SJSA1 (cell line): Measurements from ENCODE around the gene RASSF1. TPM values are rescaled to one million over a fixed set of nuclear protein-coding genes. Genes with fewer than 3 reads are reported as not detected.

Experiments
- DNase-seq, 2 experiments: peaks; one replicate each; pipeline ENCODE4 v3.0.0-alpha.2; 2015 to 2020; ENCODE audit warnings: low spot score in 2 of 2, low read depth in 1 of 2
- H3K27ac ChIP-seq: fragments of 250-450 bp; sonication (Bioruptor Pico); 2 replicates; pipeline ENCODE4 v1.5.1; 2020; ENCODE audit warnings: mild to moderate bottlenecking, moderate library complexity
- H3K27me3 ChIP-seq: fragments of 250-450 bp; sonication (Bioruptor Pico); replicated peaks from 2 replicates; pipeline ENCODE4 v1.5.1; 2020; ENCODE audit warnings: mild to moderate bottlenecking, moderate library complexity
- H3K36me3 ChIP-seq: fragments of 250-450 bp; sonication (Bioruptor Pico); 2 replicates; pipeline ENCODE4 v1.5.1; 2020; ENCODE audit warnings: mild to moderate bottlenecking
- H3K4me1 ChIP-seq: fragments of 250-450 bp; sonication (Bioruptor Pico); replicated peaks from 2 replicates; pipeline ENCODE4 v1.6.1; 2021; ENCODE audit warnings: mild to moderate bottlenecking
- H3K4me3 ChIP-seq: fragments of 250-450 bp; sonication (Bioruptor Pico); 2 replicates; pipeline ENCODE4 v1.5.1; 2020; ENCODE audit warnings: mild to moderate bottlenecking
- H3K9me3 ChIP-seq: fragments of 250-450 bp; sonication (Bioruptor Pico); replicated peaks from 2 replicates; pipeline ENCODE4 v1.5.1; 2020; ENCODE audit warnings: mild to moderate bottlenecking
- total RNA-seq: library from RNA; depleted of rRNA; stranded (reverse); fragments of >200 nt; shearing (Covaris generic); gene quantifications from 2 replicates; pipeline ENCODE4 v1.2.3, GENCODE V29; 2014; rRNA removed

Gene RASSF1, protein sequence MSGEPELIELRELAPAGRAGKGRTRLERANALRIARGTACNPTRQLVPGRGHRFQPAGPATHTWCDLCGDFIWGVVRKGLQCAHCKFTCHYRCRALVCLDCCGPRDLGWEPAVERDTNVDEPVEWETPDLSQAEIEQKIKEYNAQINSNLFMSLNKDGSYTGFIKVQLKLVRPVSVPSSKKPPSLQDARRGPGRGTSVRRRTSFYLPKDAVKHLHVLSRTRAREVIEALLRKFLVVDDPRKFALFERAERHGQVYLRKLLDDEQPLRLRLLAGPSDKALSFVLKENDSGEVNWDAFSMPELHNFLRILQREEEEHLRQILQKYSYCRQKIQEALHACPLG
- total RNA-seq = 17.4 and 21.1 TPM in 2 replicates

- Histone ChIP-seq H3K27me3 (no peaks in the 10 kb centered on the region), H3K4me1 (peaks cover 19% of the 10 kb centered on the region), H3K27ac (no peak within 1 kb of the TSS), H3K9me3 (no peaks in the 10 kb centered on the region), H3K36me3 (peaks cover 15% of the 10 kb centered on the region), H3K4me3 (no peak within 1 kb of the TSS)
- DNase-seq = no peak
Observed at GRCh38 chr3:50340448-50341329, at the start of gene RASSF1. RASSF1 (minus strand) TSS chr3:50340836; CDS start chr3:50340805, 31 bp downstream.

DNA sequence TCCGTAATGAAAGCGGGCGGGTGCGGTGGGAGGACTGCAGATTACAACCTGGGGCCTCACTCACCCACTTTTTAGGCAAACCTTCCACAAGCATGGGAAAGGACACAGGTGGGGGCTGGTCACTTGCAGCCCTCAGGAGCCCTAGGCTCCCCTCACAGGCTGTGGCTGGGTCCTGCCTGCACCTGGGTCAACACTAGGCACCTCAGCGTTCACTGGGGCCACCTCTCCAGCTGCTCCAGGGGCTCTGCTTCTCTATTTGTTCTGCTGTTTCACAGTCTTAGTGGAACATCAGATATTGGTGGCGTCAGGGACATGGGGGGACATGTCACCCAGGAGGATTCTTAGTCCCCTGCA is 48.8 kb upstream of the RASSF1 start:
- no peak overlapping the region for H3K4me3 ChIP-seq
- no peaks in the 10 kb centered on the region for H3K4me1 ChIP-seq
- no peaks in the 10 kb centered on the region for H3K36me3 ChIP-seq
- no peaks in the 10 kb centered on the region for H3K9me3 ChIP-seq
- peaks cover 11% of the 10 kb centered on the region; the same call in 1 of the 2 replicates for H3K27me3 ChIP-seq
- no peak for DNase-seq
- no peak overlapping the region for H3K27ac ChIP-seq

- Histone ChIP-seq H3K27me3 (peaks cover 10% of the 10 kb centered on the region; the same call in 1 of the 2 replicates), H3K9me3 (no peaks in the 10 kb centered on the region), H3K36me3 (no peaks in the 10 kb centered on the region), H3K4me3 (no peak overlapping the region), H3K4me1 (no peaks in the 10 kb centered on the region), H3K27ac (no peak overlapping the region)
- no peak for DNase-seq
Observed at GRCh38 chr3:50388720-50389413, 48.2 kb upstream of the RASSF1 start.

DNA sequence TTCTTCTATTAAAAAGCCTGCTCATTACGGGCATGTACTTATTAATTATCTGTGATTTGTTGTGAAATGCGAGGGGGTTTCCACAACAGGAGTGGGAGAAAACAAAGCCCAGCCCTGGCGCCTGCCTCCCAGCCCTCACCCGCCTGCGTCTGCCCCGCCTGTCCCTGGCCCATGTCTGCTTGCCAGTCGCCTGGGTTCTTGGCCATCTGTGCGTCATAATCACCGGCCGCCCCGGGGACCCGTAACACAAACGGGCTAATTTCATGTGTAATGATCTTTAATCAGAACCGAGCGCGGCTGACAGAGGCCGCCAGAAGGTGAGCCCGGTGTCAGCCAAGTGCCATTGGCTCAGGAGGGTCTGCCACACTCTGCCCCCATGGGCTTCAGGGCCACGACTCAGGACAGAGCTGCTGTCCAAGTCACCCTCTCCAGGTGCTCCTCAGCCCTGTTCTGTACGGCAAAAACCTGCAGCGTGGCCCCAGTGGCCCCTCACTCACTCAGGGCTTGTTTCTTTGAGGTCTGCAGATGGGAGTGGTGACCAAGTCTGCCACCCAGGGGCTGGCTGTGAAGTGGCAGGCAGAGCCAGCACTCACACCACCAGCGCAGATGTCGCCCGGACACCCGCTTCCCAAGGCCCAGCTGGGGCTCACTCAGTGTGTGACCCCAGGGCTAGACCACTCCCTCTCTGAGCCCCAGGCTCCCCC is 47.5 kb upstream of the RASSF1 start:
- no peaks in the 10 kb centered on the region for H3K36me3 ChIP-seq
- no peak overlapping the region for H3K27ac ChIP-seq
- H3K4me1 ChIP-seq = no peaks in the 10 kb centered on the region
- H3K27me3 ChIP-seq = peaks cover 3% of the 10 kb centered on the region; the same call in 1 of the 2 replicates
- no peaks in the 10 kb centered on the region for H3K9me3 ChIP-seq
- no peak overlapping the region for H3K4me3 ChIP-seq
- no peak for DNase-seq

- DNase-seq = no peak
- Histone ChIP-seq H3K9me3 (no peaks in the 10 kb centered on the region), H3K4me3 (no peak overlapping the region), H3K4me1 (no peaks in the 10 kb centered on the region), H3K27me3 (peaks cover 2% of the 10 kb centered on the region; the same call in 1 of the 2 replicates), H3K36me3 (no peaks in the 10 kb centered on the region), H3K27ac (no peak overlapping the region)
Observed at GRCh38 chr3:50385754-50386153, 45.1 kb upstream of the RASSF1 start.

- H3K9me3 ChIP-seq = no peaks in the 10 kb centered on the region
- no peak overlapping the region for H3K27ac ChIP-seq
- no peaks in the 10 kb centered on the region for H3K4me1 ChIP-seq
- H3K36me3 ChIP-seq = no peaks in the 10 kb centered on the region
- no peak for DNase-seq
- H3K27me3 ChIP-seq = peaks cover 2% of the 10 kb centered on the region; the same call in 1 of the 2 replicates
- H3K4me3 ChIP-seq = no peak overlapping the region
Observed at GRCh38 chr3:50383750-50384149, 43.1 kb upstream of the RASSF1 start.

DNA sequence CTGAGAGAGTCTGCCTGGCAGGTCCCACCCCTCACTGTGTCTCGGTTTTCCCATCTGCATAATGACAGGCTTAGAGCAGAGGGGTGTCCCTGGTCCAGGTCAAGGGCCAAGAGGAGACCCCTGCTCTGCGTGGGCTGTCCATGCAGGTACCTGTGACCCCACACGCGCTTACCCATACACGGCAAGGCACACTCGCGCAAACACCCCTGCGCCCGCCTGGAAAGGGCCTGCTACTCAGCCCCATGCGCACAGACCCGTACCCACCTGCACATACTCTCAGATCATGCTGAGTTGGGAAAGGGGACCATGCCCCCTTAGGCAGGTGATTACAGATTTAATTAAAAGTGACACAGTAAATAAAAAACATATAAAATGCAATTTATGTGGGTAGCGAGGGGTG is 42.1 kb upstream of the RASSF1 start:
- H3K27ac ChIP-seq = no peak overlapping the region
- no peaks in the 10 kb centered on the region for H3K36me3 ChIP-seq
- H3K4me1 ChIP-seq = no peaks in the 10 kb centered on the region
- peaks cover 2% of the 10 kb centered on the region; the same call in 1 of the 2 replicates for H3K27me3 ChIP-seq
- no peak for DNase-seq
- no peak overlapping the region for H3K4me3 ChIP-seq
- no peaks in the 10 kb centered on the region for H3K9me3 ChIP-seq

GRCh38 chr3:50381383-50381782 is 40.7 kb upstream of the RASSF1 start:
- H3K27ac ChIP-seq = no peak overlapping the region
- H3K4me1 ChIP-seq = no peaks in the 10 kb centered on the region
- no peaks in the 10 kb centered on the region; the same call in 1 of the 2 replicates for H3K27me3 ChIP-seq
- H3K36me3 ChIP-seq = no peaks in the 10 kb centered on the region
- DNase-seq = no peak
- no peaks in the 10 kb centered on the region for H3K9me3 ChIP-seq
- no peak overlapping the region for H3K4me3 ChIP-seq

DNA sequence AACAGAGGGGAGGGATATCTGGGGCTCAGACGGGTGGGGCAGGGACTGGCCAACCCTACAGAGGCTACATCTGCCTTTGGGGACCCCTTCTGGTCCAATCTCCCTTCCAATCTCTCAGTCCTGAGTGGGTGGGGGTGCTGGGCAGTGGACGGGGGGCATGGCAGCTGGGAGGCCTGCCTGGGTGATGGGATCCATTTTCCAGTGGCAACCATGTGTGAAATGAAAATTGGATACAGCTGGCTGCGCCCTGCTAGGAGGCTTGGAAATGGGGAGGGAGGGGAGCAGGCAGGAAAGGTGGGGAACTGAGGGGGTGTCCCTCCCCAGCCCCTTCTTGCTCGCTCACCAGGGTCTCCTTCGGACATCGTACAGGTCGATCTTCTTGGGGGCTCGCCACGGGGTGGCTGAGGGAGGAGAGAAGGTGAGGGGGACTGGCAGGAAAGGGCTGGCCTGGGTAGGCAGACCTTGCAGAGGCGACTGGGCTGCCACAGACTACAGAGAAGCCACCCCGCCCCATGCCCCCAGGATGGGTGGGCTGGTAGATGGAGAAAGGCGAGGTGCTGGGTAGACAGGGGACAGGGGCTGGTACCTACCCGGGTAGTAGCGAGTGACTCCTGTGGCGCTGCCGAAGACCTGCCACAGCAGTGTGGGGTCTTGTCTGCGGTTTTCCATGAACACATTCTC is 39.9 kb upstream of the RASSF1 start:
- H3K9me3 ChIP-seq = no peaks in the 10 kb centered on the region
- H3K27me3 ChIP-seq = no peaks in the 10 kb centered on the region; the same call in 1 of the 2 replicates
- no peak overlapping the region for H3K4me3 ChIP-seq
- DNase-seq = no peak
- H3K4me1 ChIP-seq = no peaks in the 10 kb centered on the region
- no peaks in the 10 kb centered on the region for H3K36me3 ChIP-seq
- H3K27ac ChIP-seq = no peak overlapping the region

DNA sequence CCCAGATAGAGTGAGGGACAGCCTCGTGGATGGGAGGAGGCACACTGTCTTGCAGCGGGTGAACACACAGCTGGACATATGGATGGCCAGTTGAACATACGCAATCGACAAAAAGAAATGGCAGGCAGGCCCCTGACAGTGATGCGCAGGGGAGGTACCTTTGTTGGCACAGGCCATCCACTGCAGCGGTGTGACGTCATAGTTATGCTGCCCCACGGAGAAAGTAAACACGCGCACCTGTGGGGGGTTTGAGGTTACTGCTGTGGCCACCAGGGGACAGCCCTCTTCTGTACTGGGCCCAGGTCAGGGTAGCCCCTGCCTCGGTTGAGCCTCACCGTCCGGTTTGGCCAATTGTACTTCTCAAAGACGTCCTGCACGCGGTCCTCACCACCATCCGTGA is 38.1 kb upstream of the RASSF1 start:
- Histone ChIP-seq H3K4me3 (no peak overlapping the region), H3K36me3 (no peaks in the 10 kb centered on the region), H3K27me3 (no peaks in the 10 kb centered on the region; the same call in 1 of the 2 replicates), H3K9me3 (no peaks in the 10 kb centered on the region), H3K27ac (no peak overlapping the region), H3K4me1 (no peaks in the 10 kb centered on the region)
- DNase-seq = no peak

DNA sequence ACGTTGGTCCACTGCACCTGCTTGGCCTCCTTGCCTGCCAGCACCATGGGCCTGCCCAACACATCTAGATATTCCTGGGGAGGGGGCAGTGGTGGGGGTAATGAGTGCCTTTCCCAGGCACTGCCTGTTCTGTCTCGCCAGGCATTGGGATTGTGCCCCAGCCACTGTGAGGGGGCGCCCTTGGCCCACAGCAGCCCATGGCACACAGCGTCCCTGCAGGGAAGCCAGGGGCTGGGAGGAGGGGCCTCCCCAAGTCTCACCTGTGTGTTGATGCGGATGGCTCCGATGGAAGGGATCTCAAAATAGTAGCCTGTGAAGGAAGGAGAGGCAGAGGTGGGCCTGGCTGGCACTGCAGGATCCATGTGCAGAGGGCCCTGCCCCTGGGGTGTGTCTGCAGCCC is 37.4 kb upstream of the RASSF1 start:
- no peak for DNase-seq

DNA sequence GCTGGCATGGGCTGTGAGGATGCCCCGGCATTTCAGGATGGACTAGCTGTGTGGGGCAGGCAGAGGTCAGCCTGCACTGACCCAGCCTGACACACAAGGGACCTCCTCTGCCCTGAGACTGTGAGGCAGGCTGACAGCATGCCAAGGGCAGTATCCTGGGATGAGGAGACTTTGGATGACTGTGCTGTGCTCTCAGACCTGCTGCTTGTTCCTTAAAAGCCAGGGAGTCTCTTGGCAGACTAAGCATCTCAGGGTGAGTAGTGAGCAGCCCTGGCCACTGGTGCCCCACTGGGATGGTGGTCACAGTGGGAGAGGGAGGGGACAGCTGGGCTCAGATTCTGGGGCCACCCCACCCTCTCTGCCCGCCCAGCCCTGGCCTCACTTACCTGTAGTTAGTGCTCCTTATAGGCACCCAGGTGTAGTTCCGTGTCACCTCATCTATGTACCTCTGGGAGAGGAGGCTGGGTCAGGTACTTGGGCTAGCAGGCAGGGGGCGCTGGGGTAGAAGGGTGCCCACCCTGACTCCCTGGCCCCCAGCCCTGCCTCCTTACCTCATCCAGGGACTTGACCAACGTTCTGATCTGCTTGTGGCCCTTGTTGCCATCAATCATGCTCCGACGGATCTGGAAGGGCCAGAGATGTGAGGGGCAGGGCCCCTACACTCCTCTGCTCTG is 34.8 kb upstream of the RASSF1 start:
- Histone ChIP-seq H3K9me3 (no peaks in the 10 kb centered on the region), H3K36me3 (no peaks in the 10 kb centered on the region), H3K4me3 (no peak overlapping the region), H3K4me1 (no peaks in the 10 kb centered on the region), H3K27ac (no peak overlapping the region), H3K27me3 (peaks cover 8% of the 10 kb centered on the region; the same call in 1 of the 2 replicates)
- no peak for DNase-seq

More for the DNA sequence above, 37.4 kb upstream of the RASSF1 start:
- Histone ChIP-seq H3K27ac (no peak overlapping the region), H3K36me3 (no peaks in the 10 kb centered on the region), H3K27me3 (no peaks in the 10 kb centered on the region; the same call in 1 of the 2 replicates), H3K4me3 (no peak overlapping the region), H3K9me3 (no peaks in the 10 kb centered on the region), H3K4me1 (no peaks in the 10 kb centered on the region)
